D341Med (cell line): ENCODE results near the gene EVL.

Experiments used
- DNase-seq: peaks from one replicate; pipeline ENCODE4 v3.0.0; 2012; ENCODE audit warnings: low spot score

EVL gene

GRCh38 chr14:100131181-100131580 is 66.0 kb downstream of the EVL start:
- no peak for DNase-seq

- DNase-seq = no peak
Measured at GRCh38 chr14:100132161-100132902, 67.1 kb downstream of the EVL start.

GRCh38 chr14:100132903-100133510 is 67.8 kb downstream of the EVL start:
- DNase-seq = no peak

GRCh38 chr14:100134586-100134985 is 69.4 kb downstream of the EVL start:
- no peak for DNase-seq

- DNase-seq = no peak
Measured at GRCh38 chr14:100135073-100135472, 69.9 kb downstream of the EVL start.

- no peak for DNase-seq
Measured at GRCh38 chr14:100135784-100136183, 70.6 kb downstream of the EVL start.

- no peak for DNase-seq
Measured at GRCh38 chr14:100137173-100137572, 72.0 kb downstream of the EVL start.

GRCh38 chr14:100138082-100138787 is 73.0 kb downstream of the EVL start:
- DNase-seq = no peak

GRCh38 chr14:100138955-100139354 is 73.7 kb downstream of the EVL start:
- DNase-seq = no peak

GRCh38 chr14:100140452-100141078 is 75.3 kb downstream of the EVL start:
- DNase-seq = no peak

GRCh38 chr14:100141098-100141497 is 75.9 kb downstream of the EVL start:
- DNase-seq = no peak

GRCh38 chr14:100142073-100143040 is 77.1 kb downstream of the EVL start:
- DNase-seq = no peak

GRCh38 chr14:100143523-100143922 is 78.3 kb downstream of the EVL start:
- no peak for DNase-seq

- no peak for DNase-seq
Measured at GRCh38 chr14:100143934-100144333, 78.7 kb downstream of the EVL start.

GRCh38 chr14:100144645-100144995 is 79.4 kb downstream of the EVL start:
- no peak for DNase-seq

- no peak for DNase-seq
Measured at GRCh38 chr14:100144996-100145646, 79.9 kb downstream of the EVL start.

GRCh38 chr14:100145682-100146464 is 80.7 kb downstream of the EVL start:
- no peak for DNase-seq

GRCh38 chr14:100146531-100147091 is 81.4 kb downstream of the EVL start:
- no peak for DNase-seq

GRCh38 chr14:100147181-100147631 is 82.0 kb downstream of the EVL start:
- DNase-seq = no peak
